ENCODE results near the gene MFSD12.

The MFSD12 gene

GRCh38 chr19:3554254-3555083 lies 2.9 kb downstream of the MFSD12 start:
- no peak for TF ChIP-seq CTCF (IDR thresholded peaks at IDR 0.05; ENCODE audit: borderline replicate concordance, insufficient read depth, low read depth, low read length)
- no peak overlapping the region for H3K4me3 ChIP-seq (ENCODE audit: low read depth, low read length)

GRCh38 chr19:3551792-3552095 lies 5.6 kb downstream of the MFSD12 start:
- no peak for TF ChIP-seq CTCF (IDR thresholded peaks at IDR 0.05; ENCODE audit: borderline replicate concordance, insufficient read depth, low read depth, low read length)
- H3K4me3 ChIP-seq (ENCODE audit: low read depth, low read length), result no peak overlapping the region

GRCh38 chr19:3550947-3551791 lies 6.2 kb downstream of the MFSD12 start:
- TF ChIP-seq CTCF (IDR thresholded peaks at IDR 0.05; ENCODE audit: borderline replicate concordance, insufficient read depth, low read depth, low read length), result no peak
- H3K4me3 ChIP-seq (ENCODE audit: low read depth, low read length), result no peak overlapping the region

GRCh38 chr19:3549816-3550215 lies 7.6 kb downstream of the MFSD12 start:
- H3K4me3 ChIP-seq (ENCODE audit: low read depth, low read length), result no peak overlapping the region

GRCh38 chr19:3548606-3549005 lies 8.8 kb downstream of the MFSD12 start:
- no peak for TF ChIP-seq CTCF (IDR thresholded peaks at IDR 0.05; ENCODE audit: borderline replicate concordance, insufficient read depth, low read depth, low read length)
- no peak overlapping the region for H3K4me3 ChIP-seq (ENCODE audit: low read depth, low read length)

More at GRCh38 chr19:3549816-3550215, 7.6 kb downstream of the MFSD12 start:
- no peak for TF ChIP-seq CTCF (IDR thresholded peaks at IDR 0.05; ENCODE audit: borderline replicate concordance, insufficient read depth, low read depth, low read length)

- no peak for TF ChIP-seq CTCF (IDR thresholded peaks at IDR 0.05; ENCODE audit: borderline replicate concordance, insufficient read depth, low read depth, low read length)
Measured at GRCh38 chr19:3547767-3548282, 9.6 kb downstream of the MFSD12 start.

More at GRCh38 chr19:3547767-3548282, 9.6 kb downstream of the MFSD12 start:
- H3K4me3 ChIP-seq (ENCODE audit: low read depth, low read length), result no peak overlapping the region

All from GM12875 (cell line).